ENCODE results near the gene PTPRM. TPM values are rescaled to one million over a fixed set of nuclear protein-coding genes. Genes with fewer than 3 reads are reported as not detected.
"Not testable (repeated sequence)": the region's sequence is repeated elsewhere in the genome, so short reads cannot be mapped to it uniquely, and the experiment has no call there.

PTPRM gene
- total RNA-seq, 1 experiment from 2014 or later, result not detected

GRCh38 chr18:8435376-8435775, 868.3 kb downstream of the PTPRM start:
- Histone ChIP-seq H3K27ac (ENCODE audit: low read depth, low read length, poor library complexity, severe bottlenecking) (no peak overlapping the region), H3K27me3 (replicated peaks; ENCODE audit: insufficient read depth, low read depth, low read length, poor library complexity) (peaks cover 16% of the 10 kb centered on the region), H3K4me1 (ENCODE audit: insufficient read depth, low read length, poor library complexity, severe bottlenecking) (no peaks in the 10 kb centered on the region), H3K36me3 (ENCODE audit: insufficient read depth, low read length, poor library complexity, severe bottlenecking) (no peaks in the 10 kb centered on the region), H3K9me3 (ENCODE audit: low read depth, low read length, poor library complexity, severe bottlenecking) (no peaks in the 10 kb centered on the region), H3K4me3 (ENCODE audit: low read depth, low read length, poor library complexity, severe bottlenecking) (no peak overlapping the region)
- CTCF ChIA-PET, result no interaction called here
- DNase-seq (ENCODE audit: low spot score), result no peak
- no TSS peak for BruUV-seq (replicated peaks)
- intact Hi-C loops (cut with micrococcal nuclease; ENCODE audit: unreplicated experiment), result no loop called here
- POLR2A ChIA-PET (ENCODE audit: low non-redundant PET), result no interaction called here
- TF ChIP-seq CTCF (conservative IDR thresholded peaks at IDR 0.05; ENCODE audit: low read depth, low read length), result no peak
- no peak for TF ChIP-seq EZH2 (IDR thresholded peaks at IDR 0.05; ENCODE audit: borderline replicate concordance, low read depth, low read length, poor library complexity, severe bottlenecking)

GRCh38 chr18:8439055-8439454, 871.9 kb downstream of the PTPRM start:
- Histone ChIP-seq H3K27me3 (replicated peaks; ENCODE audit: insufficient read depth, low read depth, low read length, poor library complexity) (peaks cover 12% of the 10 kb centered on the region), H3K4me1 (ENCODE audit: insufficient read depth, low read length, poor library complexity, severe bottlenecking) (no peaks in the 10 kb centered on the region), H3K9me3 (ENCODE audit: low read depth, low read length, poor library complexity, severe bottlenecking) (no peaks in the 10 kb centered on the region), H3K4me3 (ENCODE audit: low read depth, low read length, poor library complexity, severe bottlenecking) (no peak overlapping the region), H3K36me3 (ENCODE audit: insufficient read depth, low read length, poor library complexity, severe bottlenecking) (no peaks in the 10 kb centered on the region), H3K27ac (ENCODE audit: low read depth, low read length, poor library complexity, severe bottlenecking) (no peak overlapping the region)
- POLR2A ChIA-PET (ENCODE audit: low non-redundant PET), result no interaction called here
- no peak for DNase-seq (ENCODE audit: low spot score)
- CTCF ChIA-PET, result no interaction called here
- no TSS peak for BruUV-seq (replicated peaks)
- intact Hi-C loops (cut with micrococcal nuclease; ENCODE audit: unreplicated experiment), result no loop called here
- TF ChIP-seq EZH2 (IDR thresholded peaks at IDR 0.05; ENCODE audit: borderline replicate concordance, low read depth, low read length, poor library complexity, severe bottlenecking) (no peak), CTCF (conservative IDR thresholded peaks at IDR 0.05; ENCODE audit: low read depth, low read length) (no peak)

- no peak for TF ChIP-seq EZH2 (IDR thresholded peaks at IDR 0.05; ENCODE audit: borderline replicate concordance, low read depth, low read length, poor library complexity, severe bottlenecking)
- no peak for TF ChIP-seq CTCF (conservative IDR thresholded peaks at IDR 0.05; ENCODE audit: low read depth, low read length)
- Histone ChIP-seq H3K27ac (ENCODE audit: low read depth, low read length, poor library complexity, severe bottlenecking) (no peak overlapping the region), H3K27me3 (replicated peaks; ENCODE audit: insufficient read depth, low read depth, low read length, poor library complexity) (peaks cover 19% of the 10 kb centered on the region), H3K4me1 (ENCODE audit: insufficient read depth, low read length, poor library complexity, severe bottlenecking) (no peaks in the 10 kb centered on the region), H3K4me3 (ENCODE audit: low read depth, low read length, poor library complexity, severe bottlenecking) (no peak overlapping the region), H3K9me3 (ENCODE audit: low read depth, low read length, poor library complexity, severe bottlenecking) (no peaks in the 10 kb centered on the region), H3K36me3 (ENCODE audit: insufficient read depth, low read length, poor library complexity, severe bottlenecking) (no peaks in the 10 kb centered on the region)
- ChIA-PET POLR2A (ENCODE audit: low non-redundant PET) (no interaction called here), CTCF (no interaction called here)
- BruUV-seq (replicated peaks), result no TSS peak
- DNase-seq (ENCODE audit: low spot score), result no peak
- intact Hi-C loops (cut with micrococcal nuclease; ENCODE audit: unreplicated experiment), result no loop called here
Observed at GRCh38 chr18:8443505-8443904, 876.4 kb downstream of the PTPRM start.

- CTCF ChIA-PET; H3K36me3 ChIP-seq (ENCODE audit: insufficient read depth, low read length, poor library complexity, severe bottlenecking); H3K9me3 ChIP-seq (ENCODE audit: low read depth, low read length, poor library complexity, severe bottlenecking); BruUV-seq (replicated peaks); DNase-seq (ENCODE audit: low spot score); H3K4me3 ChIP-seq (ENCODE audit: low read depth, low read length, poor library complexity, severe bottlenecking); POLR2A ChIA-PET (ENCODE audit: low non-redundant PET); intact Hi-C loops (cut with micrococcal nuclease; ENCODE audit: unreplicated experiment); H3K4me1 ChIP-seq (ENCODE audit: insufficient read depth, low read length, poor library complexity, severe bottlenecking); H3K27ac ChIP-seq (ENCODE audit: low read depth, low read length, poor library complexity, severe bottlenecking): not testable (repeated sequence)
- peaks cover 19% of the 10 kb centered on the region for H3K27me3 ChIP-seq (replicated peaks; ENCODE audit: insufficient read depth, low read depth, low read length, poor library complexity)
Observed at GRCh38 chr18:8446936-8447335, 879.8 kb downstream of the PTPRM start.
